Endothelial cell (in vitro differentiated cells): ENCODE data around the gene AKIP1. TPM values are rescaled to one million over a fixed set of nuclear protein-coding genes. Genes with fewer than 3 reads are reported as not detected.

Source experiments
- DNase-seq: peaks from one replicate; pipeline ENCODE4 v3.0.0; 2021; ENCODE audit warnings: low spot score
- H3K27ac Mint-ChIP-seq: one replicate; pipeline ENCODE4 v1.8.0; 2021; ENCODE audit warnings: mixed read lengths, inconsistent platforms; ENCODE audit not compliant: unreplicated experiment
- H3K27me3 Mint-ChIP-seq: one replicate; pipeline ENCODE4 v1.8.0; 2021; ENCODE audit warnings: mild to moderate bottlenecking, moderate library complexity, mixed read lengths, inconsistent platforms; ENCODE audit not compliant: unreplicated experiment
- H3K36me3 Mint-ChIP-seq: one replicate; pipeline ENCODE4 v1.8.0; 2021; ENCODE audit warnings: mild to moderate bottlenecking, low read depth, mixed read lengths, inconsistent platforms; ENCODE audit not compliant: unreplicated experiment
- H3K4me1 Mint-ChIP-seq: one replicate; pipeline ENCODE4 v1.8.0; 2021; ENCODE audit warnings: mild to moderate bottlenecking, mixed read lengths, inconsistent platforms; ENCODE audit not compliant: unreplicated experiment
- H3K4me3 Mint-ChIP-seq: one replicate; pipeline ENCODE4 v1.8.0; 2021; ENCODE audit warnings: mild to moderate bottlenecking, mixed read lengths, inconsistent platforms; ENCODE audit not compliant: unreplicated experiment
- H3K9me3 Mint-ChIP-seq: one replicate; pipeline ENCODE4 v1.8.0; 2021; ENCODE audit warnings: mixed read lengths, inconsistent platforms; ENCODE audit not compliant: unreplicated experiment
- total RNA-seq: library from RNA; stranded (reverse); fragmentation: NEBNext Ultra II Directional; extraction: Animal tissue kit (Norgen Biotek cat#: 25700); gene quantifications from one replicate; pipeline ENCODE4 v1.2.1, GENCODE V29; 2021; ENCODE audit not compliant: unreplicated experiment
- TF ChIP-seq, protein P1 (sequence below): fragments of 200-600 bp; sonication (generic); IDR thresholded peaks from one replicate; pipeline ENCODE4 v1.5.0; 2021; ENCODE audit warnings: antibody characterized with exemption; ENCODE audit not compliant: unreplicated experiment

AKIP1 gene
- total RNA-seq, 1 donor from 2014 or later: 20.8 TPM

DNA sequence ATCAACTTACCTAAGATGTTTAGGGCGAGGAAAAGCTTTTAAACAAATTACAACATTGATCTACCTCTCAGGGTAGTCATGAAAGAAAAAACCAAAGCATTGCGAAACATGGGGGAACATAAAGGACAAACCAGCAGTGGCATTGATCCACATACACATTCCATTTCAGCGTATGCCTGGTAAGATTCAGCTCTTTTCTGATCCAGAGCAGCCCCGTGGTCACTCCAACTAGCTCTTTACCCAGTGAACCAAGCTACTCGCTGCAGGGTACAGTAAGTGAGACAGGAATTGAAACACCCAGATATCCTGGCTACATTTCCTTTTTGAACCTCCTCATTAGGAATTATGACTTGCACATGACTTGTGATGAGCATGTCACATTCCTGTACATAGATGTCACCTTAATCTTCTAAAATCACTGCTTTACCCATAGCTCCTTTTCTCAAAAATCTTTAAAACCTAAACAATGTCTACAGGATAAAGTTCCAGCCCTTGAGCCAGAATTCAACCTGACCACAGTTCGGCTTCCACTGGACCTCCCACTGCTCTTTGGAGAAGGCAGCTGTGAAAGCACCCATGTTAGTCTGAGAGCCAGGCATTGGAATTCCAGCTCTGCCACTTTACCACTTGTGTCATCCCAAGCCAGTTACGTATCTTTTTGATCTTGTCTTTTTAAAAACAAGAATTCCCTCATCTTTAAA lies 42.9 kb upstream of the AKIP1 start:
- Mint-ChIP-seq H3K27ac (no peak overlapping the region), H3K9me3 (no peaks in the 10 kb centered on the region), H3K4me3 (no peak overlapping the region), H3K4me1 (peaks cover 37% of the 10 kb centered on the region), H3K36me3 (peaks cover 3% of the 10 kb centered on the region), H3K27me3 (no peaks in the 10 kb centered on the region)
- TF ChIP-seq, protein P1, sequence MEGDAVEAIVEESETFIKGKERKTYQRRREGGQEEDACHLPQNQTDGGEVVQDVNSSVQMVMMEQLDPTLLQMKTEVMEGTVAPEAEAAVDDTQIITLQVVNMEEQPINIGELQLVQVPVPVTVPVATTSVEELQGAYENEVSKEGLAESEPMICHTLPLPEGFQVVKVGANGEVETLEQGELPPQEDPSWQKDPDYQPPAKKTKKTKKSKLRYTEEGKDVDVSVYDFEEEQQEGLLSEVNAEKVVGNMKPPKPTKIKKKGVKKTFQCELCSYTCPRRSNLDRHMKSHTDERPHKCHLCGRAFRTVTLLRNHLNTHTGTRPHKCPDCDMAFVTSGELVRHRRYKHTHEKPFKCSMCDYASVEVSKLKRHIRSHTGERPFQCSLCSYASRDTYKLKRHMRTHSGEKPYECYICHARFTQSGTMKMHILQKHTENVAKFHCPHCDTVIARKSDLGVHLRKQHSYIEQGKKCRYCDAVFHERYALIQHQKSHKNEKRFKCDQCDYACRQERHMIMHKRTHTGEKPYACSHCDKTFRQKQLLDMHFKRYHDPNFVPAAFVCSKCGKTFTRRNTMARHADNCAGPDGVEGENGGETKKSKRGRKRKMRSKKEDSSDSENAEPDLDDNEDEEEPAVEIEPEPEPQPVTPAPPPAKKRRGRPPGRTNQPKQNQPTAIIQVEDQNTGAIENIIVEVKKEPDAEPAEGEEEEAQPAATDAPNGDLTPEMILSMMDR: no peak
- no peak for DNase-seq

DNA sequence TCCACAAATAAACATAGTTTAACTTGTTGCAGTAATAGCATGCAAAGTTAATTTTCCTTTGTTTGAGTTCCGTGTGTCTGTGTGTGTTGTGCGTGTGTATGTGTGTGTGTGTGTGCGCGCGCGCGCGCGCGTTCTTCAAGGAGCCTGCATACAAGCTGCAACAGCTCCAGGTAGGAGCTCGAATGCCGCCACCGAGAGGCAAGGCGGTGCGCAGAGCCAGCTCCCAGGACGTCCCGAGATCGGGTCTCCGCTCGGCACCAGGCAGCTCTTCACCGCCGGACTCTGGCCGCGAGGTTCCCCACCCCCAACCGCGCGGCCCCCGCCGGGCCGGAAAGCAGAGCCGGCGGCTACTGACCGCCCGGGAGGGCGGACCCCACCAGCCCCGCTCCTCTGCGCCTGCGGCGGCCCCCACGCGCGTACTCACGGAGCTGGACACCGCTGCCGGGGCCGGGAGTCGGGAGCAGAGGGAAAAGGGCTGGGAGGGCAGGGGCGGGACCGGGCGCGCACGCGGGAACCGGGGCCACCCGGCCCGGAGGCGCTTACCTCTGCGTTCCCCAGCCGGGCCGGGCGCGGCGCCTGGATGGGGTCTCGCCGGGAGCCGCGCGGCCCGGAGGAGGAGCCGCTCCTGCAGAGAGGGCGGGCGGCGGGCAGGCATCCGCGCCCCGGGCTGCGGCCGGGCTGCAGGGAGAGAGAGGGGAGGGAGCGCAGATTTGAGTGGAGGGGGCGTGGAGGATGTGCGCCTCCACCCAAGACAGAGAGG lies 40.4 kb upstream of the AKIP1 start:
- H3K4me1 Mint-ChIP-seq: peaks cover 33% of the 10 kb centered on the region
- peak overlapping the region; percentile 48 for H3K27ac Mint-ChIP-seq
- H3K27me3 Mint-ChIP-seq: no peaks in the 10 kb centered on the region
- H3K36me3 Mint-ChIP-seq: peaks cover 3% of the 10 kb centered on the region
- peak; percentile 62 for DNase-seq
- H3K9me3 Mint-ChIP-seq: no peaks in the 10 kb centered on the region
- H3K4me3 Mint-ChIP-seq: peak overlapping the region; percentile 96
- TF ChIP-seq, protein P1: no peak

DNA sequence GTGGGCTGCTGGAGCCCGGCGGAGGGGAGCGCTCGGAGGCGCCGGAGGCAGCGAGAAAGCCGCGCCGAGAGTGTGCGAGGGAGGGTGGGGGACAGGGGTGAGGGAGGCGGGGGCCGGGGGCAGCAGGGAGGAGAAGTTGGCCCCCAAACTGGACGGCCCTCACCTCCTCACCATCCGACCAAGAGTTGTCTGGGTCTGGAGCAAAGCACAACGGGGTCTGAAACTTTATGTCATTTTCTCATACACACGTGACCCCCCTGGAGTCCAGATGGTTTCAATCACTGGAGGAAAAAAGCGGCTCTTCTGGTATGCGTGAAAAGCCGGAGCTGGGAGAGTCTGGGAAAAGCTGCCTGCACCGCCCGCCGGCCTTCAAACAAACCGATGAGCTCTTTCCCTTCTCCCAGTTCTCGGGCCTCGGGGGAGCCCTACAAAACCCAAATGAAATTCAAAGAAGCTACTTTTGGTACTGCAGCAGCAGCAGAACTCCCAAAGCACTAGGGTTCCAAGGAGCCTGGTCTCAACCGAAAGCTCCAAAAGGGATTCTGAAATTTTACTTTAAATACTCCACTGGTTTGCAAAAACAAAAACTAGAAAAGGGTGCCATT lies 39.7 kb upstream of the AKIP1 start:
- H3K27ac Mint-ChIP-seq: peak overlapping the region; percentile 61
- no peaks in the 10 kb centered on the region for H3K27me3 Mint-ChIP-seq
- peak overlapping the region; percentile 87 for H3K4me3 Mint-ChIP-seq
- DNase-seq: peak; percentile 70
- H3K9me3 Mint-ChIP-seq: no peaks in the 10 kb centered on the region
- peaks cover 31% of the 10 kb centered on the region for H3K4me1 Mint-ChIP-seq
- peaks cover 3% of the 10 kb centered on the region for H3K36me3 Mint-ChIP-seq
- TF ChIP-seq, protein P1: no peak

DNA sequence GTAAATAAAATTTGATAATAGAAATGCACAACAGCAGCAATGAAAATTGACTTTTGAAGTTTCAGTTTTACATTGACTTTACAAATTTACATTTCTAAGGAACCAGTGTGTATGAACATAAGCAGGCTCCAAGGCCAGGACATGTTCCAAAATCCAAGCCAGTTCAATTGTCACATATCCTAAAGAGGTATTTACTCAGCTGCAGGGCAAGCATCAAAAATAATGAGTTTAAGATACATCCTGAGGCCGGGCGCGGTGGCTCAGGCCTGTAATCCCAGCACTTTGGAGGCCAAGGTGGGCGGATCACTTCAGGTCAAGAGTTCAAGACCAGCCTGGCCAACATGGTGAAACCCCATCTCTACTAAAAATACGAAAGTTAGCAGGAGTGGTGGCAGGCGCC lies 39.0 kb upstream of the AKIP1 start:
- Mint-ChIP-seq H3K27ac (peak overlapping the region; percentile 61), H3K4me1 (peaks cover 25% of the 10 kb centered on the region), H3K4me3 (peak overlapping the region; percentile 87), H3K27me3 (no peaks in the 10 kb centered on the region), H3K9me3 (no peaks in the 10 kb centered on the region), H3K36me3 (peaks cover 2% of the 10 kb centered on the region)
- DNase-seq: no peak
- TF ChIP-seq, protein P1: no peak
